ENCODE results near the gene TNFRSF8.

Gene TNFRSF8

DNA sequence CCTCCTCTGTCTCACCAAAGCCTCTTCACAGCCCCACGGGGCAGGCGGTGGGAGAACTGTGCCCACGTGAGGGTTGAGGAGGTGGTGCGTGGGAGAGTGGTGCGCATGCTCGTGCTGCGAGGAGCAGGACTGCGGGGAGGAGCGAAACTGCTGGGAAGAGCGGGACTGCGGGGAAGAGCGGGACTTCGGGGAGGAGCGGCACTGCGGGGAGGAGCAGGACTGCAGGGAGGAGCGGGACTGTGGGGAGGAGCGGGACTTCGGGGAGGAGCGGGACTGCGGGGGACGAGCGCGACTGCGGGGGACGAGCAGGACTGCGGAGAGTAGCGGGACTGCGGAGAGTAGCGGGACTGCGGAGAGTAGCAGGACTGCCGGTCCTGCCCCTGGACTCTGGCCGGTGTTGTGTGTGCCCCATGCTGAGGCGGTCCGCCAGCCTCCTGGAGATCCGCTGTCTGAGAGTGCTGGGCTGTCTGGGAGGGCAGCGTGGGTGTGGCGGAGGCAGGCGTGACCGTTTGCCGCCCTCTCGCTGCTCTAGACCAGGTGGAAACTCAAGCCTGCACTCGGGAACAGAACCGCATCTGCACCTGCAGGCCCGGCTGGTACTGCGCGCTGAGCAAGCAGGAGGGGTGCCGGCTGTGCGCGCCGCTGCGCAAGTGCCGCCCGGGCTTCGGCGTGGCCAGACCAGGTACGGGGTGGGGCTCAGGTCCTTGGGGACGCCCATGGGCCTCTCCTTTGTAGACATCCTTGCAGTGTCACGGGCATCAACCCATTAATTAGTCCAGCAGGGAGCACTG, 128.3 kb downstream of the TNFRSF8 start:
- Histone ChIP-seq H3K9me3 (no peaks in the 10 kb centered on the region), H3K4me1 (ENCODE audit: control insufficient read depth in 1 of 2, insufficient read depth in 1 of 2, low read depth in 1 of 2, low read length in 1 of 2) (peaks cover 67 to 74% of the 10 kb centered on the region in 2 experiments), H3K27ac (peak overlapping the region; percentile 97), H3K4me3 (ENCODE audit: low read depth in 1 of 2, low read length in 1 of 2) (no peak overlapping the region), H3K36me3 (peaks cover 96% of the 10 kb centered on the region), H3K27me3 (no peaks in the 10 kb centered on the region)
- TF ChIP-seq, protein P1, sequence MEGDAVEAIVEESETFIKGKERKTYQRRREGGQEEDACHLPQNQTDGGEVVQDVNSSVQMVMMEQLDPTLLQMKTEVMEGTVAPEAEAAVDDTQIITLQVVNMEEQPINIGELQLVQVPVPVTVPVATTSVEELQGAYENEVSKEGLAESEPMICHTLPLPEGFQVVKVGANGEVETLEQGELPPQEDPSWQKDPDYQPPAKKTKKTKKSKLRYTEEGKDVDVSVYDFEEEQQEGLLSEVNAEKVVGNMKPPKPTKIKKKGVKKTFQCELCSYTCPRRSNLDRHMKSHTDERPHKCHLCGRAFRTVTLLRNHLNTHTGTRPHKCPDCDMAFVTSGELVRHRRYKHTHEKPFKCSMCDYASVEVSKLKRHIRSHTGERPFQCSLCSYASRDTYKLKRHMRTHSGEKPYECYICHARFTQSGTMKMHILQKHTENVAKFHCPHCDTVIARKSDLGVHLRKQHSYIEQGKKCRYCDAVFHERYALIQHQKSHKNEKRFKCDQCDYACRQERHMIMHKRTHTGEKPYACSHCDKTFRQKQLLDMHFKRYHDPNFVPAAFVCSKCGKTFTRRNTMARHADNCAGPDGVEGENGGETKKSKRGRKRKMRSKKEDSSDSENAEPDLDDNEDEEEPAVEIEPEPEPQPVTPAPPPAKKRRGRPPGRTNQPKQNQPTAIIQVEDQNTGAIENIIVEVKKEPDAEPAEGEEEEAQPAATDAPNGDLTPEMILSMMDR (IDR thresholded peaks at IDR 0.05) = no peak
